ES-I3 (cell line): ENCODE data around the gene BCDIN3D.

ENCODE experiments used
- H3K36me3 ChIP-seq: 2 replicates; pipeline ENCODE4 v1.6.1; 2013; ENCODE audit warnings: mild to moderate bottlenecking, low read length, control low read depth, moderate library complexity; ENCODE audit not compliant: insufficient read depth
- H3K4me1 ChIP-seq: 2 replicates; pipeline ENCODE4 v1.6.1; 2013; ENCODE audit warnings: mild to moderate bottlenecking, control low read depth, low read length; ENCODE audit not compliant: insufficient read depth
- H3K9ac ChIP-seq: 2 replicates; pipeline ENCODE4 v1.6.1; 2013; ENCODE audit warnings: low read depth, mild to moderate bottlenecking, low read length, moderate library complexity
- H3K9me3 ChIP-seq: 2 replicates; pipeline ENCODE4 v1.6.1; 2013; ENCODE audit warnings: mild to moderate bottlenecking, low read length, moderate library complexity; ENCODE audit not compliant: control insufficient read depth, insufficient read depth

The BCDIN3D gene

GRCh38 chr12:49824895-49825294 is 18.0 kb downstream of the BCDIN3D start:
- Histone ChIP-seq H3K9ac (no peak overlapping the region), H3K4me1 (peaks cover 38% of the 10 kb centered on the region), H3K9me3 (no peaks in the 10 kb centered on the region)

GRCh38 chr12:49824416-49824815 is 18.5 kb downstream of the BCDIN3D start:
- Histone ChIP-seq H3K4me1 (peaks cover 38% of the 10 kb centered on the region), H3K36me3 (no peaks in the 10 kb centered on the region), H3K9me3 (no peaks in the 10 kb centered on the region), H3K9ac (no peak overlapping the region)

More at GRCh38 chr12:49824895-49825294, 18.0 kb downstream of the BCDIN3D start:
- no peaks in the 10 kb centered on the region for H3K36me3 ChIP-seq

DNA sequence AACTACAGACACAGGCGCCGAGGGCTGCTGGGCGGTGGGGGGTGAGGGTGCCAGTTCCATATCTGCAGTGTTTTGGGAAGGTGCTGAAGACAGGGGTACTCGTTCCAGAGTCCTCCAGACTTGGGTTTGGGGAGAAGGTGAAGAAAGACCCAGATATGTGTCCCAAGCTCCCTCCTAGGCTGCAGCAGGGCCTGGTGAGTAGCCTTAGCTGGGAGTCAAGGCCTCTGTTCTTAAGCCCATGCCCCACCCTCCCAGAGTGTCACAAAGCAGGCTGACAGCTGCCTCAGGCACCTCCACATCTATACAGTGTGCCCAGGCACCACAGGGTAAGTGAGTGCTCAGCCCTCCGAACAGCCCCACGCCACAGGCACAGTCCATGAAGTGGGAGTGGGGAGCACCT is 19.0 kb downstream of the BCDIN3D start:
- no peaks in the 10 kb centered on the region for H3K36me3 ChIP-seq

DNA sequence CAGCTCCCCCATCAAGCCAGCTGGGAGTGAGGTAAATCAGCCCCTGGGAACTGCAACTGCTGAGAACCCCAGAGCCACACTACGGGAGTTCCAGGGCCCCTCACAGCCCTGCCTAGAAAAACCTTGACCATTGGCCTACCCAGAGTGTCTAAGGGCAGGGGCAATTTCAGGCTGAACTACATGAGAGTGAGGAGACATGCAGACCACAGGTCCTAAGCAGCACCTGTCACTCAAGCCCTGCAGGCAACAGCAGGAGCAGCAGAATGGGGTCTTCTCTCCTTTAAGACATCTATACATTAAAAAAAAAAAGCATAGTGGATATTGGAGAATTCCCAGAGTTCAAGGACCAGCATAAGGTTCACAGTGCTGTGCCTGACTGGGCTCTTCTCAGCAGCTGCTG is 19.6 kb downstream of the BCDIN3D start:
- Histone ChIP-seq H3K36me3 (no peaks in the 10 kb centered on the region), H3K9ac (no peak overlapping the region), H3K4me1 (peaks cover 38% of the 10 kb centered on the region), H3K9me3 (no peaks in the 10 kb centered on the region)

More for the DNA sequence above, 19.0 kb downstream of the BCDIN3D start:
- H3K9me3 ChIP-seq: no peaks in the 10 kb centered on the region
- no peak overlapping the region for H3K9ac ChIP-seq
- H3K4me1 ChIP-seq: peaks cover 38% of the 10 kb centered on the region

- Histone ChIP-seq H3K36me3 (no peaks in the 10 kb centered on the region), H3K4me1 (peaks cover 33% of the 10 kb centered on the region), H3K9ac (no peak overlapping the region), H3K9me3 (no peaks in the 10 kb centered on the region)
Measured at GRCh38 chr12:49821373-49822287, 21.3 kb downstream of the BCDIN3D start.

DNA sequence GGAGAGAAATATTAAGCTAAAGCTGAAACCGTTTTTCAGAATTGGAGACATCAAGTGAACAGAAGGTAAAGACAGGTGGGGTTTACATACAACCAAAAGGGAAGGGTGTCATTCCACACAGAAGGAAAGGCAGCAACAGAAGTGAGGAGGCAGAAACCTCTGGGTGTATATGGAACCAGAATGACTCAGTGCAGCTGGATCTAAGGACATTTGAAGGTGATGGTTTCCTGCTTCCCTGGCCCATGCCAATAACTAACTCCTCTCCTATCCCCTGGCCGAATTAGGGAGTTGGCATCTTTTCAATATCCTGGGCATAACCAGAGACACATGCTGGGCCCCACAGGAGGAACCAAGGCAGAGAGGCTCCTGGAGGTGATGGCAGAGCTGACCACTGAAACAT is 23.1 kb downstream of the BCDIN3D start:
- no peaks in the 10 kb centered on the region for H3K36me3 ChIP-seq
- no peaks in the 10 kb centered on the region for H3K9me3 ChIP-seq
- H3K9ac ChIP-seq: no peak overlapping the region
- H3K4me1 ChIP-seq: peaks cover 17% of the 10 kb centered on the region

- no peak overlapping the region for H3K9ac ChIP-seq
- H3K36me3 ChIP-seq: no peaks in the 10 kb centered on the region
- peaks cover 13% of the 10 kb centered on the region; the same call in 1 of the 2 replicates for H3K4me1 ChIP-seq
- H3K9me3 ChIP-seq: no peaks in the 10 kb centered on the region
Measured at GRCh38 chr12:49818241-49818895, 24.5 kb downstream of the BCDIN3D start.

- H3K36me3 ChIP-seq: no peaks in the 10 kb centered on the region
- no peak overlapping the region for H3K9ac ChIP-seq
Measured at GRCh38 chr12:49813131-49813530, 29.8 kb downstream of the BCDIN3D start.

GRCh38 chr12:49811961-49812401 is 30.9 kb downstream of the BCDIN3D start:
- peaks cover 38% of the 10 kb centered on the region for H3K4me1 ChIP-seq
- H3K9ac ChIP-seq: no peak overlapping the region
- no peaks in the 10 kb centered on the region for H3K9me3 ChIP-seq
- H3K36me3 ChIP-seq: no peaks in the 10 kb centered on the region

More at GRCh38 chr12:49813131-49813530, 29.8 kb downstream of the BCDIN3D start:
- Histone ChIP-seq H3K9me3 (no peaks in the 10 kb centered on the region), H3K4me1 (peaks cover 32% of the 10 kb centered on the region)

DNA sequence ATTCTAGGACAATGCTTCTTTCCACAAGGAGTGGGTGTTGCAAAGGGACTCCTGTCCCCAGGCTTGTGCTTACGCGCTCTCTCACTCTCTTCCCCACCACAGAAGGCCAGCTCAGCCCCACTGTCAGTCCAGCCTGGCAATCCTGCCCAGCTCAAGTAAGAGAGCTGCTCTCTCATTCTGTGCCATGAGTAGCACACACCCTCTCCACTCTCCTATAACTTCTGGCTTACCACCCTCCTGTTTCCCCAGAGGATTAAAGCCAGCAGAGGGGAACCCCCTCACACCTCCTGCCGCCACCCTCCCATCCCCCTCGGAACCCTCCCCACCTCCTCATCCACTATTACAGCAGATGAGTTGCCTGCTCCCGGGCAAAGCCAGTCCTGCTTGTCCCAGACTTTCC is 31.8 kb downstream of the BCDIN3D start:
- no peak overlapping the region for H3K9ac ChIP-seq

GRCh38 chr12:49809906-49810389 is 33.0 kb downstream of the BCDIN3D start:
- peaks cover 38% of the 10 kb centered on the region for H3K4me1 ChIP-seq
- H3K9me3 ChIP-seq: no peaks in the 10 kb centered on the region
- H3K36me3 ChIP-seq: no peaks in the 10 kb centered on the region; the same call in 1 of the 2 replicates
- H3K9ac ChIP-seq: no peak overlapping the region

More for the DNA sequence above, 31.8 kb downstream of the BCDIN3D start:
- H3K4me1 ChIP-seq: peaks cover 38% of the 10 kb centered on the region
- no peaks in the 10 kb centered on the region for H3K9me3 ChIP-seq
- no peaks in the 10 kb centered on the region for H3K36me3 ChIP-seq

DNA sequence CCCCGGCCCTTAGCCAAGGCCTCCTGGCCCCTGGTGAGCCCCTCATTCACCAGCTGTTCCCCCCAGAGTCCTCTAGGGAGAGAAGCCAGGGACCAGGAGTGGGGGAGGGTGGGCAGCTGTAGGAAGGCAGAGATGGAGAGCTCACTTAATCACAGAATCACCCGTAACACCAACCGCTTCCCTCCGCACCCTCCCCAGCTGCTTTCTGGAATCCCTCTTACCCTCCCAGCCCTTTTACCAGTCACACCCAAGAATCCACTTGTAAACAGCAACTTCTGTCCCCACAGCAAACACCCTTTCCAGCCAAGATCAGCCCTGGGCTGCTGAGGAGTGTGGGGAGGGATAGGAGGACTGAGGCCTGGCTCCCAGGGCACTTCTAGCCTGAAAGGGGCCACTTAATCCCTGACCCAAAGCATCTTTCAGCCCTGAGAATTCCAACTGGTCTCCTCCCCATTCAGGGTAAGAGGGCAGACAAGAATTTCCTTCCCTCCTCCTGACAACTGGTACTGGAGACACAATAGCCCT is 33.5 kb downstream of the BCDIN3D start:
- Histone ChIP-seq H3K36me3 (no peaks in the 10 kb centered on the region; the same call in 1 of the 2 replicates), H3K9ac (no peak overlapping the region), H3K4me1 (peaks cover 38% of the 10 kb centered on the region), H3K9me3 (no peaks in the 10 kb centered on the region)

- Histone ChIP-seq H3K36me3 (no peaks in the 10 kb centered on the region; the same call in 1 of the 2 replicates), H3K9ac (no peak overlapping the region), H3K9me3 (no peaks in the 10 kb centered on the region), H3K4me1 (peaks cover 38% of the 10 kb centered on the region)
Measured at GRCh38 chr12:49808686-49809380, 34.1 kb downstream of the BCDIN3D start.
